ENCODE results near the gene TCTN3.

DNA sequence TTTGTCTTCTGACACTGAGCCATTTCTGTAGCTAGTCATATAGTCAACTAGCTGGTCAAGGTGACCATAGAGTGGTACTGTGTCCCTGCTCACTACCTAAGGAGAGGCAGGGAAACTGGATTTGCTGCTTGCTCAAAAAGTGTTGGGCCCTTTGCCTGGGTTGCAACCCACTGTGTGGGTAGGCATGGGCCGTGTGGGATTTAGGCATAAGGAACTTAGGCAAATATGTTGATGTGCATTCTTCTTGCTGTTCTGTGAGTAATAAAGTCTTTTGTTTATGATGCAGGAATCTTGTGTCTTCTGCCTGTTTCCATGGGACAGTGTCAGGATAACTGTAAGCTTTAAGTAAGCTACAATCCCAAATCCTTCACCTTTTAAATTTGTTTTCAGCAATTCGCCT, 23.1 kb upstream of the TCTN3 start:
- TF ChIP-seq, protein P1, sequence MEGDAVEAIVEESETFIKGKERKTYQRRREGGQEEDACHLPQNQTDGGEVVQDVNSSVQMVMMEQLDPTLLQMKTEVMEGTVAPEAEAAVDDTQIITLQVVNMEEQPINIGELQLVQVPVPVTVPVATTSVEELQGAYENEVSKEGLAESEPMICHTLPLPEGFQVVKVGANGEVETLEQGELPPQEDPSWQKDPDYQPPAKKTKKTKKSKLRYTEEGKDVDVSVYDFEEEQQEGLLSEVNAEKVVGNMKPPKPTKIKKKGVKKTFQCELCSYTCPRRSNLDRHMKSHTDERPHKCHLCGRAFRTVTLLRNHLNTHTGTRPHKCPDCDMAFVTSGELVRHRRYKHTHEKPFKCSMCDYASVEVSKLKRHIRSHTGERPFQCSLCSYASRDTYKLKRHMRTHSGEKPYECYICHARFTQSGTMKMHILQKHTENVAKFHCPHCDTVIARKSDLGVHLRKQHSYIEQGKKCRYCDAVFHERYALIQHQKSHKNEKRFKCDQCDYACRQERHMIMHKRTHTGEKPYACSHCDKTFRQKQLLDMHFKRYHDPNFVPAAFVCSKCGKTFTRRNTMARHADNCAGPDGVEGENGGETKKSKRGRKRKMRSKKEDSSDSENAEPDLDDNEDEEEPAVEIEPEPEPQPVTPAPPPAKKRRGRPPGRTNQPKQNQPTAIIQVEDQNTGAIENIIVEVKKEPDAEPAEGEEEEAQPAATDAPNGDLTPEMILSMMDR (IDR thresholded peaks at IDR 0.05; ENCODE audit: low read depth, low read length, missing input control), result no peak
- TF ChIP-seq, protein P2, sequence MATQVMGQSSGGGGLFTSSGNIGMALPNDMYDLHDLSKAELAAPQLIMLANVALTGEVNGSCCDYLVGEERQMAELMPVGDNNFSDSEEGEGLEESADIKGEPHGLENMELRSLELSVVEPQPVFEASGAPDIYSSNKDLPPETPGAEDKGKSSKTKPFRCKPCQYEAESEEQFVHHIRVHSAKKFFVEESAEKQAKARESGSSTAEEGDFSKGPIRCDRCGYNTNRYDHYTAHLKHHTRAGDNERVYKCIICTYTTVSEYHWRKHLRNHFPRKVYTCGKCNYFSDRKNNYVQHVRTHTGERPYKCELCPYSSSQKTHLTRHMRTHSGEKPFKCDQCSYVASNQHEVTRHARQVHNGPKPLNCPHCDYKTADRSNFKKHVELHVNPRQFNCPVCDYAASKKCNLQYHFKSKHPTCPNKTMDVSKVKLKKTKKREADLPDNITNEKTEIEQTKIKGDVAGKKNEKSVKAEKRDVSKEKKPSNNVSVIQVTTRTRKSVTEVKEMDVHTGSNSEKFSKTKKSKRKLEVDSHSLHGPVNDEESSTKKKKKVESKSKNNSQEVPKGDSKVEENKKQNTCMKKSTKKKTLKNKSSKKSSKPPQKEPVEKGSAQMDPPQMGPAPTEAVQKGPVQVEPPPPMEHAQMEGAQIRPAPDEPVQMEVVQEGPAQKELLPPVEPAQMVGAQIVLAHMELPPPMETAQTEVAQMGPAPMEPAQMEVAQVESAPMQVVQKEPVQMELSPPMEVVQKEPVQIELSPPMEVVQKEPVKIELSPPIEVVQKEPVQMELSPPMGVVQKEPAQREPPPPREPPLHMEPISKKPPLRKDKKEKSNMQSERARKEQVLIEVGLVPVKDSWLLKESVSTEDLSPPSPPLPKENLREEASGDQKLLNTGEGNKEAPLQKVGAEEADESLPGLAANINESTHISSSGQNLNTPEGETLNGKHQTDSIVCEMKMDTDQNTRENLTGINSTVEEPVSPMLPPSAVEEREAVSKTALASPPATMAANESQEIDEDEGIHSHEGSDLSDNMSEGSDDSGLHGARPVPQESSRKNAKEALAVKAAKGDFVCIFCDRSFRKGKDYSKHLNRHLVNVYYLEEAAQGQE (IDR thresholded peaks at IDR 0.05), result no peak
